Endothelial cell of umbilical vein (primary cell): ENCODE results near the gene PLEKHA6. TPM values are rescaled to one million over a fixed set of nuclear protein-coding genes. Genes with fewer than 3 reads are reported as not detected.

ENCODE experiments used
- BruUV-seq: library from RNA; stranded (reverse); fragments of 400-500 nt; replicated peaks from 2 replicates; lab custom pipeline; 2021; lab: Mats Ljungman, UMichigan
- CTCF ChIA-PET: fragments of 300-600, 350-600 bp; sonication (Branson Sonifier 250); formaldehyde crosslinking; loops from one replicate; lab custom pipeline; 2021; ENCODE audit warnings: antibody characterized with exemption, inconsistent platforms; lab: Charles Lee
- POLR2A ChIA-PET: fragments of 300-600, 350-600 bp; sonication (Branson Sonifier 250); formaldehyde crosslinking; loops from one replicate; lab custom pipeline; 2021; ENCODE audit warnings: antibody characterized with exemption, inconsistent platforms; lab: Charles Lee
- DNase-seq: peaks from one replicate; pipeline ENCODE4 v3.0.0-alpha.2; 2011; ENCODE audit warnings: low read depth, low spot score
- FAIRE-seq: peaks from 2 replicates; lab custom pipeline; 2011; peaks lifted over from hg19 to GRCh38; lab: Jason Lieb, UNC
- H2AFZ ChIP-seq: 2 replicates; pipeline ENCODE4 v1.6.0; 2012; ENCODE audit warnings: low read depth, low read length, control low read depth, inconsistent platforms
- H3K27ac ChIP-seq: 2 replicates; pipeline ENCODE4 v1.5.1; 2011; ENCODE audit warnings: low read depth, mild to moderate bottlenecking, control low read depth, low read length, moderate library complexity; ENCODE audit not compliant: insufficient read depth
- H3K27me3 ChIP-seq, 2 experiments: 2 replicates each; pipeline versions ENCODE4 v1.6.0 to v1.6.1; 2011; ENCODE audit warnings: low read length in 2 of 2, mixed read lengths in 1 of 2; ENCODE audit not compliant: control insufficient read depth in 2 of 2, insufficient read depth in 2 of 2
- H3K36me3 ChIP-seq, 2 experiments: 2 replicates in 1 of 2; 3 replicates in 1 of 2; pipeline ENCODE4 v1.5.1; 2011; ENCODE audit warnings: low read length in 2 of 2, mild to moderate bottlenecking in 1 of 2, moderate library complexity in 1 of 2; ENCODE audit not compliant: control insufficient read depth in 2 of 2, insufficient read depth in 2 of 2; ENCODE audit errors: extremely low read depth in 1 of 2
- H3K4me1 ChIP-seq: 3 replicates; pipeline ENCODE4 v1.5.1; 2011; ENCODE audit warnings: mild to moderate bottlenecking, low read length; ENCODE audit not compliant: control insufficient read depth, insufficient read depth; ENCODE audit errors: extremely low read depth
- H3K4me2 ChIP-seq: 2 replicates; pipeline ENCODE4 v1.6.1; 2011; ENCODE audit warnings: low read length, control low read depth, mixed read lengths; ENCODE audit not compliant: insufficient read depth
- H3K4me3 ChIP-seq, 3 experiments: fragments of 200-600 bp in 1 of 3; sonication (generic), shearing (Covaris generic) in 1 of 3; replicated peaks in 1 of 3; 2 replicates each; pipeline ENCODE4 v1.5.1; 2011 to 2016; ENCODE audit warnings: control low read depth in 3 of 3, low read length in 3 of 3, mild to moderate bottlenecking in 2 of 3, inconsistent platforms in 1 of 3, low read depth in 1 of 3, moderate library complexity in 1 of 3; ENCODE audit not compliant: insufficient read depth in 1 of 3
- H3K79me2 ChIP-seq: 2 replicates; pipeline ENCODE4 v1.6.0; 2012; ENCODE audit warnings: low read length, inconsistent platforms; ENCODE audit not compliant: control insufficient read depth, insufficient read depth
- H3K9ac ChIP-seq: replicated peaks from 2 replicates; pipeline ENCODE3; 2011; ENCODE audit warnings: low read length, control low read depth; ENCODE audit not compliant: insufficient read depth; ENCODE audit errors: extremely low read depth
- H3K9me1 ChIP-seq: replicated peaks from 3 replicates; pipeline ENCODE4 v1.6.0; 2011; ENCODE audit warnings: mild to moderate bottlenecking, low read length; ENCODE audit not compliant: control insufficient read depth, insufficient read depth; ENCODE audit errors: extremely low read depth
- H3K9me3 ChIP-seq: replicated peaks from 2 replicates; pipeline ENCODE4 v1.5.1; 2012; ENCODE audit warnings: low read length, inconsistent platforms; ENCODE audit not compliant: control insufficient read depth, insufficient read depth
- H4K20me1 ChIP-seq: replicated peaks from 2 replicates; pipeline ENCODE3; 2011; ENCODE audit warnings: mild to moderate bottlenecking, low read length; ENCODE audit not compliant: control insufficient read depth, insufficient read depth; ENCODE audit errors: extremely low read depth
- CTCF ChIP-seq, 2 donors: IDR thresholded peaks; 1 replicate in 1 of 2; 2 replicates in 1 of 2; pipeline ENCODE4 v1.5.1; 2011; ENCODE audit warnings: low read length in 2 of 2, mild to moderate bottlenecking in 2 of 2, moderate library complexity in 2 of 2, control low read depth in 1 of 2, inconsistent platforms in 1 of 2, low read depth in 1 of 2; ENCODE audit not compliant: insufficient read depth in 1 of 2; ENCODE audit errors: extremely low read depth in 1 of 2
- EZH2 ChIP-seq: IDR thresholded peaks from 2 replicates; pipeline ENCODE4 v1.6.1; 2012; ENCODE audit warnings: borderline replicate concordance, low read depth, mild to moderate bottlenecking, moderate library complexity, low read length, inconsistent platforms; ENCODE audit not compliant: severe bottlenecking
- FOS ChIP-seq: IDR thresholded peaks from 2 replicates; pipeline ENCODE4 v1.6.1; 2011; ENCODE audit warnings: mild to moderate bottlenecking, low read length, moderate library complexity, borderline replicate concordance; ENCODE audit not compliant: insufficient read depth
- GATA2 ChIP-seq: IDR thresholded peaks from 2 replicates; pipeline ENCODE4 v1.7.0; 2011; ENCODE audit warnings: low read depth, mild to moderate bottlenecking, moderate library complexity, mixed read lengths, low read length; ENCODE audit not compliant: insufficient read length, insufficient read depth
- JUN ChIP-seq: IDR thresholded peaks from 2 replicates; pipeline ENCODE4 v1.6.1; 2011; ENCODE audit warnings: borderline replicate concordance, low read depth; ENCODE audit not compliant: insufficient read length, insufficient read depth
- MAX ChIP-seq: IDR thresholded peaks from 2 replicates; pipeline ENCODE4 v1.6.1; 2011; ENCODE audit not compliant: insufficient read depth, insufficient read length
- MYC ChIP-seq: IDR thresholded peaks from one replicate; pipeline ENCODE4 v1.6.1; 2011; ENCODE audit warnings: mild to moderate bottlenecking, low read depth, low read length
- POLR2A ChIP-seq: IDR thresholded peaks from 2 replicates; pipeline ENCODE4 v1.6.1; 2012; ENCODE audit warnings: low read depth, mild to moderate bottlenecking, control low read depth, low read length
- POLR2AphosphoS5 ChIP-seq: IDR thresholded peaks from 2 replicates; pipeline ENCODE4 v1.6.1; 2012; ENCODE audit warnings: low read depth, mild to moderate bottlenecking, control low read depth, low read length, moderate library complexity; ENCODE audit not compliant: insufficient read depth
- dilution Hi-C: fragments of 300-500 bp; cut with MboI; formaldehyde crosslinking; loops from one replicate; pipeline ENCODE4 v1.15.0; 2019; ENCODE audit warnings: low sequenced_read_pairs; ENCODE audit not compliant: extremely low pct_ligation_motif_present
- intact Hi-C: fragments of 100-400 bp; cut with micrococcal nuclease; formaldehyde crosslinking; loops from one replicate; pipeline ENCODE4 v1.10.0; 2022
- polyA plus RNA-seq, 4 experiments: library from polyadenylated mRNA; depleted of rRNA in 3 of 4; stranded (reverse) in 3 of 4; unstranded in 1 of 4; fragments of >200 nt; gene quantifications; 2 replicates each; pipeline versions ENCODE4 v1.2.1 to v1.2.3, GENCODE V29; 2011 to 2012; ENCODE audit warnings: missing spikeins in 1 of 4
- total RNA-seq: library from RNA; stranded (reverse); gene quantifications from 2 replicates; pipeline ENCODE4 v1.2.3, GENCODE V29; 2021

PLEKHA6 gene
- total and polyA plus RNA-seq, 2 donors (not counting 3 experiments of a cell fraction or from before 2014, with no cell fraction given) = 2.1 to 15.0 TPM

- dilution Hi-C loops (no loop called here), intact Hi-C loops (no loop called here)
- no peaks in the 10 kb centered on the region for H3K9me3 ChIP-seq
- CTCF ChIA-PET = interaction anchor here (7.2 kb wide), 1 partner anchor 20 kb away, joined by 85 read pairs; no protein-coding TSS in a partner anchor
- H3K27me3 ChIP-seq = no peaks in the 10 kb centered on the region
- no peaks in the 10 kb centered on the region for H3K36me3 ChIP-seq
- H3K9me1 ChIP-seq = no peaks in the 10 kb centered on the region
- no peak overlapping the region for H2AFZ ChIP-seq
- FAIRE-seq (no peak), DNase-seq (no peak)
- POLR2A ChIA-PET = no interaction called here
- no peak overlapping the region for H3K4me2 ChIP-seq
- no TSS peak for BruUV-seq
- no peak overlapping the region for H3K4me3 ChIP-seq
- TF ChIP-seq POLR2AphosphoS5 (no peak), GATA2 (no peak), EZH2 (no peak), FOS (no peak), MAX (no peak), POLR2A (no peak), CTCF (IDR thresholded peaks at IDR 0.05; ENCODE audit: extremely low read depth in 1 of 2, insufficient read depth in 1 of 2, low read depth in 1 of 2, low read length in 2 of 2) (no peak), JUN (no peak), MYC (no peak)
- peaks cover 28% of the 10 kb centered on the region for H3K4me1 ChIP-seq
- no peaks in the 10 kb centered on the region for H4K20me1 ChIP-seq
- no peaks in the 10 kb centered on the region for H3K79me2 ChIP-seq
- H3K9ac ChIP-seq = no peak overlapping the region
- H3K27ac ChIP-seq = no peak overlapping the region
Measured at GRCh38 chr1:204186597-204186996, 173.1 kb downstream of the PLEKHA6 start.
